HG02870 (cell line): Measurements from ENCODE around the gene MCF2L2.

Experiments
- ATAC-seq: cut with Tn5 transposase; IDR thresholded peaks from one replicate; pipeline ENCODE4 v1.9.1; 2021; ENCODE audit warnings: mild to moderate bottlenecking, moderate library complexity; ENCODE audit not compliant: unreplicated experiment

MCF2L2 gene

GRCh38 chr3:183298701-183299153 is 129.7 kb downstream of the MCF2L2 start:
- no peak for ATAC-seq

GRCh38 chr3:183296944-183297343 is 131.5 kb downstream of the MCF2L2 start:
- ATAC-seq, result no peak

- ATAC-seq, result no peak
Observed at GRCh38 chr3:183295211-183295610, 133.2 kb downstream of the MCF2L2 start.

GRCh38 chr3:183293966-183294365 is 134.5 kb downstream of the MCF2L2 start:
- ATAC-seq, result no peak

- no peak for ATAC-seq
Observed at GRCh38 chr3:183291497-183292031, 136.9 kb downstream of the MCF2L2 start.

- ATAC-seq, result no peak
Observed at GRCh38 chr3:183290216-183290615, 138.2 kb downstream of the MCF2L2 start.

- no peak for ATAC-seq
Observed at GRCh38 chr3:183288117-183288516, 140.3 kb downstream of the MCF2L2 start.

- no peak for ATAC-seq
Observed at GRCh38 chr3:183287301-183287971, 141.0 kb downstream of the MCF2L2 start.

- ATAC-seq, result peak; percentile 94
Observed at GRCh38 chr3:183285828-183286457, 142.5 kb downstream of the MCF2L2 start.

- ATAC-seq, result no peak
Observed at GRCh38 chr3:183285318-183285717, 143.1 kb downstream of the MCF2L2 start.

- no peak for ATAC-seq
Observed at GRCh38 chr3:183284570-183284969, 143.8 kb downstream of the MCF2L2 start.

GRCh38 chr3:183283886-183284285 is 144.5 kb downstream of the MCF2L2 start:
- no peak for ATAC-seq

GRCh38 chr3:183281126-183281797 is 147.2 kb downstream of the MCF2L2 start:
- ATAC-seq, result no peak

- ATAC-seq, result no peak
Observed at GRCh38 chr3:183279371-183279770, 149.0 kb downstream of the MCF2L2 start.

GRCh38 chr3:183278479-183279088 is 149.8 kb downstream of the MCF2L2 start:
- no peak for ATAC-seq

- no peak for ATAC-seq
Observed at GRCh38 chr3:183277260-183277659, 151.2 kb downstream of the MCF2L2 start.

- no peak for ATAC-seq
Observed at GRCh38 chr3:183275937-183276336, 152.5 kb downstream of the MCF2L2 start.

- no peak for ATAC-seq
Observed at GRCh38 chr3:183275418-183275817, 153.0 kb downstream of the MCF2L2 start.

GRCh38 chr3:183274609-183275008 is 153.8 kb downstream of the MCF2L2 start:
- ATAC-seq, result no peak

- no peak for ATAC-seq
Observed at GRCh38 chr3:183272791-183273190, 155.6 kb downstream of the MCF2L2 start.

- ATAC-seq, result no peak
Observed at GRCh38 chr3:183272142-183272541, 156.3 kb downstream of the MCF2L2 start.
